IgD-negative memory B cell (primary cell): ENCODE data around the gene IL5. TPM values are rescaled to one million over a fixed set of nuclear protein-coding genes. Genes with fewer than 3 reads are reported as not detected.
"Not testable (repeated sequence)": the region's sequence is repeated elsewhere in the genome, so short reads cannot be mapped to it uniquely, and the experiment has no call there.

Experiments
- H3K27ac Mint-ChIP-seq, 3 donors: one replicate each; pipeline ENCODE4 v1.8.0; 2020 to 2022; ENCODE audit warnings: mild to moderate bottlenecking in 3 of 3, mixed read lengths in 3 of 3, moderate library complexity in 1 of 3
- H3K27me3 Mint-ChIP-seq: one replicate; pipeline ENCODE4 v1.8.0; 2021; ENCODE audit warnings: mixed read lengths
- H3K36me3 Mint-ChIP-seq: one replicate; pipeline ENCODE4 v1.8.0; 2020; ENCODE audit warnings: mild to moderate bottlenecking, mixed read lengths
- H3K4me1 Mint-ChIP-seq, 3 donors: one replicate each; pipeline ENCODE4 v1.8.0; 2020 to 2022; ENCODE audit warnings: mixed read lengths in 3 of 3, mild to moderate bottlenecking in 1 of 3
- H3K4me3 Mint-ChIP-seq, 4 donors: one replicate each; pipeline ENCODE4 v1.8.0; 2020 to 2022; ENCODE audit warnings: mild to moderate bottlenecking in 4 of 4, mixed read lengths in 4 of 4, moderate library complexity in 3 of 4
- H3K9me3 Mint-ChIP-seq, 3 donors: one replicate each; pipeline ENCODE4 v1.8.0; 2020 to 2021; ENCODE audit warnings: mixed read lengths in 3 of 3, mild to moderate bottlenecking in 1 of 3
- polyA plus RNA-seq: library from polyadenylated mRNA; unstranded; fragments of 300-500 nt; fragmentation: Illumina TruSeq; gene quantifications from one replicate; pipeline ENCODE4 v1.2.3, GENCODE V29; 2021

IL5 gene
- polyA plus RNA-seq, 1 donor from 2014 or later, result not detected

DNA sequence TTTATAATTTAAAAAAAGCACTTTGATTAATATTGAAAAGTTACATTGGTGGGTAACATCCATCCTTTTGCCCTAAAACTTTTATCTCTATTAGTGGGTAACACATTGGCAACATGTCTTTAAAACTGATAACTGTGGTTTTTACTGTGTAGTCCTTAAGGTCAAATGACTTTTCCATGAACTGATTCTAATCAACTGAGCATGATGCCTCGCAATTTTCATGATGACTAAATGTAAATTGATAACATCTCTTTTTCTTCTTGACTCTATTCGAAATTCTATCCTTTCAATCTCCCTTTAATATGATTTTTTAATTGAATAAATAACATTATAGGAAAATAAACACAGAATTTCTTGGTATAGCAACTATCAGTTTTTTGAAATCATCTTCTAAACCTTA is 6.3 kb upstream of the IL5 start:
- Mint-ChIP-seq H3K4me3 (no peak overlapping the region), H3K4me1 (peaks cover 2 to 6% (median 4%) of the 10 kb centered on the region in 3 donors), H3K27me3 (no peaks in the 10 kb centered on the region), H3K27ac (no peak overlapping the region), H3K9me3 (no peaks in the 10 kb centered on the region), H3K36me3 (no peaks in the 10 kb centered on the region)

DNA sequence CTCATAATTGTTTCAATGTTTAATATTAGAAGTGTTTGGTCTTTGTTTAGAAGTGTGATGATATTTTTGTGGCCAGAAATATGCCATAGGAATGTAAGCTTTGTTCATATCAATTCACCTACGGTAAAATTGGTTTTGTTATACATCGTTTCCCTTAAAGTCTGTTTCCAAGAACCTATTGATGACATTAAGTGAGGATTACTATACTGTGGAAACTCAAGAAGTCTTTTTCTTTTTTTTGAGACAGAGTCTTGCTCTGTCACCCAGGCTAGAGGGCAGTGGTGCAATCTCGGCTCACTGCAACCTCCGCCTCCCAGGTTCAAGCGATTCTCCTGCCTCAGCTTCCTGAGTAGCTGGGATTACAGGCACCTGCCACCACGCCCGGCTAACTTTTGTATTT is 5.5 kb upstream of the IL5 start:
- H3K36me3 Mint-ChIP-seq, H3K9me3 Mint-ChIP-seq, H3K27me3 Mint-ChIP-seq, H3K27ac Mint-ChIP-seq, H3K4me3 Mint-ChIP-seq, H3K4me1 Mint-ChIP-seq: not testable (repeated sequence)

DNA sequence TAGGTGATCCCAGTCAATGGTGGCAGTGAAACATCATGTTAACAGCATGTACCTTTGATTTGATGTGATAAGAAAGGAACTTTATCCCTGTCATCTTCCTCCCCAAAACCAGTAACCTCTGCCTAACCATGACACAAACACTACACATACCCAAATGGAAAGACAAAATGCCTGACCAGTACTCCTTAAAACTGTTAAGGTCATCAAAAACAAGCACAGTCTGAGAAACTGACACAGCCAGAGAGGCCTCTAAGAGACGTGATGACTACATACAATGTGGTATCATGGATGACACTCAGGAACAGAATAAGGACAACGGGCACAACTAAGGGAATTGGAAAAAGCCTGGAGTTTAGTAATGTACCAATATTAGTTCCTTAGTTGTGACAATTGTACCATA is 3.9 kb upstream of the IL5 start:
- Mint-ChIP-seq H3K9me3 (no peaks in the 10 kb centered on the region), H3K36me3 (no peaks in the 10 kb centered on the region), H3K4me3 (no peak overlapping the region), H3K27ac (no peak overlapping the region), H3K27me3 (no peaks in the 10 kb centered on the region), H3K4me1 (peaks cover 2 to 6% (median 4%) of the 10 kb centered on the region in 3 donors)

DNA sequence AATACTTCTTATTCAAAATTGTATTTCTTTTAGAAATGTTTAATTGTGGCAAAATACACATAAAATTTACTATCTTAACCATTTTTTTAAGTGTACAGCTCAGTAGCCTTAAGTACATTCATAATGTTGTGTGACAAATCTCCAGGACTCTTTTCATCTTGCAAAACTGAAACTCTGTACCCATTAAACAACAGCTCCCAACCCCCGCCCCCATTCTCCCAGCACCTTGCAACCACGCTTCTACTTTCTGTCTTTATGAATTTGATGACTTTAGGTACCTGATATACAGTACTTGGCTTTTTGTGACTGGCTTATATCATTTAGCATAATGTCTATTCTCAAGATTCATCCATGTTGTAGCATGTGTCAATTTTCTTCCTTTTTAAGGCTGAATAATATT is 2.8 kb upstream of the IL5 start:
- H3K4me3 Mint-ChIP-seq, result no peak overlapping the region
- no peaks in the 10 kb centered on the region for H3K9me3 Mint-ChIP-seq
- no peaks in the 10 kb centered on the region for H3K27me3 Mint-ChIP-seq
- no peak overlapping the region for H3K27ac Mint-ChIP-seq
- peaks cover 0 to 5% (median 4%) of the 10 kb centered on the region in 3 donors for H3K4me1 Mint-ChIP-seq
- no peaks in the 10 kb centered on the region for H3K36me3 Mint-ChIP-seq

DNA sequence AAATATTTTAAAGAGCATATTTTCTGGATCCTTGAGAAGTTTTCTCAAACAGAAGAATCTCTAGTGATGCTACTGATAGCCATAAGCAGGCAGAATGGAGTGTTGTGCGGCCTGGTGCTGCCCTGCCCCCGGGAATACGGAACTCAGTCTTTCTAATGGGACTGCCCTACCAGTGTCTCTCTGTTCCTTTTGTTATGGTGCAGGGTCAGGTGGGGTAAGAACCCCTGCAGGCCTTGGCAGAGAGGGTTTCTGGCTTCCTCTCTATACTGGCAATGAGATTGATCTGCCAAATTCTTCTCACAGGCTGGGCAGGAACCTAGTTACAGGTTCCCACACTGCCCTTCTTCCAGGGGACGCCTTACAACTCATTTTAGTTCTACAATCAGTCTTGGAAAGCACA is 2.6 kb downstream of the IL5 start:
- no peaks in the 10 kb centered on the region for H3K9me3 Mint-ChIP-seq
- no peak overlapping the region for H3K4me3 Mint-ChIP-seq
- H3K36me3 Mint-ChIP-seq, result no peaks in the 10 kb centered on the region
- H3K27ac Mint-ChIP-seq, result no peak overlapping the region
- no peaks in the 10 kb centered on the region for H3K27me3 Mint-ChIP-seq
- no peaks in the 10 kb centered on the region for H3K4me1 Mint-ChIP-seq

DNA sequence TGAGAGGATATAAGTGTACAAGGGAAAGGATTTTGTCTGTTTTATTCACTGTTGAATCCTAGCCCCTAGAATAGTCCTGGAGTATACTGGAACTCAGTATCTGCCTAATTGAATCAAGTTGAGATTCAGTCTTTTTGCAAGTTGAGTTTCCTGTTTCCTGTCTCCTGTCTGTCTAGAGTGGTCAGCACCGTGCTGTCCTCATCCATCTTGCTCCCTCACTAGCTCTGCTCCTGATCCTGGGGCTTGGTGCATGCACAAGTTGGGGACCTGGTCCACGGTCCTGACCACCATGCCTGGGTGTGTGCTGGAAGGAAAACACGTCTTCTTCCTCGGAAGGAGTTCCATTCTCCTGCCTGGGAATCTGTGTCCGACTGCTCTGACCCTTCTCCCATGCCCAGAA is 3.2 kb downstream of the IL5 start:
- H3K27ac Mint-ChIP-seq, result no peak overlapping the region
- H3K4me1 Mint-ChIP-seq, result no peaks in the 10 kb centered on the region
- no peak overlapping the region for H3K4me3 Mint-ChIP-seq
- no peaks in the 10 kb centered on the region for H3K27me3 Mint-ChIP-seq
- no peaks in the 10 kb centered on the region for H3K9me3 Mint-ChIP-seq
- no peaks in the 10 kb centered on the region for H3K36me3 Mint-ChIP-seq

DNA sequence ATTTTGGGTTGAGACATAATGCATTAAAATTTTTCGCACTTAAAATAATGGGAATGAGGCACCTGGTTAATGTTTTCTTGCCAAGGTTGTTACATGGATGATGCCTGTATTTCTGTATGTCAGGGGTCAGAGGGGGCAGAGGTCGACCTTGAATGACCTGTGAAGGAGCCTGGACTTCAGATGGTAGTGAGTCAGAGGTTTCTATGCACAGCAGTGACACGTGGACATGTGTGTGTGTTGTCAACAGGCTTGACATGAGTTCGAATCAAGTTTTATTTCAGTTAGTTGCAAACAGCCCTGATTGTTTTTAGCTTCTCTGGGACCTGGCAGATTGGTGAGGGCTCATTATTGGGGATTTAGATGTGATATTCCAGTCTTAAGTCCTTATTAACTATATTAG is 3.6 kb downstream of the IL5 start:
- Mint-ChIP-seq H3K27me3 (no peaks in the 10 kb centered on the region), H3K4me1 (no peaks in the 10 kb centered on the region), H3K4me3 (no peak overlapping the region), H3K9me3 (no peaks in the 10 kb centered on the region), H3K36me3 (no peaks in the 10 kb centered on the region), H3K27ac (no peak overlapping the region)

DNA sequence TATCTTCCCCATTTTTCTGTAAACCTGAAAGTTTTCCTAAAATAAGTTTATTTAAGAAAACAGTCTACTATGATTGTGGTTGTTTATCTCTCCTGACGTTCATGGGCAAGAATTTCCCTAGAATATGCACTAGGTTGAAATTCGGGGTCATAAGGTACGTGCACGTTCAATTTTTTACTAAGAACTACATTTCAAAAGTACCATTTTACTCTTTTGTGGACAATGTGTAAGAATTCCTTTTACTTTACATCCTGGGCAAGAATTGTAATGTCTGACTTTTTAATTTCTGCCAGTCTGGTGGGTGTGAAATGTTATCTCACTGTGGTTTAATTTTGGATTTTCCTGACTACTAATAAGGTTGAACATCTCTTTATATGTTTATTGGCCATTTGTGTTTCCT is 12.4 kb downstream of the IL5 start:
- no peaks in the 10 kb centered on the region for H3K9me3 Mint-ChIP-seq

DNA sequence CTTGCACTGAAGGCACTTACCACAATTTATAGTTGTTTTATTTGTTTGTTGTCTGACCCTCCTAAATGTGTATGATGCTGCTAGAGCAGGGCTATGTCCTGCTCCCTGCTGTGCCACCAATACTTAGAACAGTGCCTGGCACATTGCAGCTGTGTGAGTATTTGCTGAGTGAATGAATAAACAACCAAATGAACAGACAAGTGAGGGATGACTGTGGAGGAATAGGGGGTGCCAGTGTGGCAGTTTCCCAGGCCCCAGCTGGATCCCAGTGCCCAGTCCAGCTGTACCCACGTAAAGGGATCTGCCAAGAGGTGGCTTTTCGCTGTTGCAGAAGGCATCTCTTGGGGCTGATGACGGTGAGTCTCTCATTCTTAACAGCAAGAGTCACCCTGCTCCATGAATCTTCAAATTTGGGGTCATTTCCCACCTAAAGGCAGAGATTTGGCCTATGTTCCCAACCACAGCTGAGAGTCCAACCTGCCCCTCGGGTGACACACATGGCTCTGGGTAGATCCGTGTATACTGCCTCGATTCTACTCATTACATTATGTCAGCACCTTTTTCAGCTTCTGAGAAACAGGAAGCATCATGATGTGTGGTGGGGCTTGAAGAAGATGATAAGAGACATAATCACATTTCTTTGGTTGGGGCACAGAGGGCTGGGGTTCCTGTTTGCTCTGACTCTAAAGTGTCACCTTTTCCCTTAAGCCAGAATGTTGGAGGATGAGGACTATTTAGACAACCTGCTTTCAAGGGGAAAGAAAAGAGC is 14.3 kb downstream of the IL5 start:
- no peaks in the 10 kb centered on the region for H3K36me3 Mint-ChIP-seq
- H3K4me1 Mint-ChIP-seq, result peaks cover 20 to 44% (median 34%) of the 10 kb centered on the region in 3 donors
- H3K4me3 Mint-ChIP-seq, result peak overlapping the region in 1 of 4 donors; percentile 38
- no peak overlapping the region for H3K27ac Mint-ChIP-seq
- H3K9me3 Mint-ChIP-seq, result no peaks in the 10 kb centered on the region
- H3K27me3 Mint-ChIP-seq, result peaks cover 3% of the 10 kb centered on the region

More for the DNA sequence above, 12.4 kb downstream of the IL5 start:
- no peaks in the 10 kb centered on the region for H3K36me3 Mint-ChIP-seq
- H3K27me3 Mint-ChIP-seq, result peaks cover 6% of the 10 kb centered on the region
- H3K27ac Mint-ChIP-seq, result no peak overlapping the region
- H3K4me1 Mint-ChIP-seq, result peaks cover 8 to 25% (median 22%) of the 10 kb centered on the region in 3 donors
- no peak overlapping the region for H3K4me3 Mint-ChIP-seq

DNA sequence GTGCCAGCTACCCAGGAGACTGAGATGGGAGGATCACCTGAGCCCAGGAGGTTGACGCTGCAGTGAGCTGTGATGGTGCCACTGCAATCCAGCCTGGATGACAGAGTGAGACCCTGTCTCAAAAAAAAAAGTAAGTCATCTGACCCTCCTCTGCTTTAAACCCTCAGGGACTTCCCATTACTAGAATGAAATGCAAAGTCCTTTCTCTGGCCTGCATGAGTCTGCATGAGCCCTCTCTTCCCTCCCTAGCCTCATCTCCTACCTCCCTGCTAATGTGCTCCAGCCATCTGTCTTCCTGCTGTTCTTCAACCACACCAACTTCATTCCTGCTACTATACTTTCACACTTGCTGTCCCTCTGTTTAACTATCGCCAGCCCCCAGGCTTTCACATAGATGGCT is 15.3 kb downstream of the IL5 start:
- Mint-ChIP-seq H3K9me3 (no peaks in the 10 kb centered on the region), H3K4me1 (peaks cover 20 to 46% (median 34%) of the 10 kb centered on the region in 3 donors), H3K36me3 (no peaks in the 10 kb centered on the region), H3K27ac (no peak overlapping the region), H3K4me3 (no peak overlapping the region), H3K27me3 (peaks cover 3% of the 10 kb centered on the region)

DNA sequence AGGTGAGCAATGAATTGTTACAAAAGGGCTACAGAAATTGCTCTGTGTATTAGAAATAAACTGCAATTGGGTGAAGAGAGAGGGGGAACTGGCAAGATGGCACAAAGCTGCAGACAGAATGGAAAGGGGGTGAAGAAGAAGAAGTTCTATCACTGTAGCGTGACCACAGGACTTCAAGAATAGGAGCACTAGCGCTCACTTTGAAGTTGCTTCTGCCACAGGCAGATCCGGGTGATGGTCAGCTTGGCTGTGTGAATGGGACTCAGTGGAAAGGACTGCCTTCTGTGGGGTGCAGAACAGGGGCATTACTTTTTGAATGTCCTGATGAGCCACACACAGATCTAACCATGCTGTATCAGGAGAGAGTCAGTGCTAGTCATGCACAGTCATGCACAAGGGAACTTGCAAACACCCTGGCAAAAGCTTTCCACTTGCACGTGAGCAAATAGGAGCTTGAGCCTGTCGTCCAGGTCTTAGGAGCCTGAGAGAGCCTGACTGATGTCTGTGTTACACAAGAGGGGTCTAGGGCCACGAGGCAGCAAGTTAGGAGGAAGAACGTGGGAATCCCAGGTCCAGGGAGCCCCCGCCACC is 16.3 kb downstream of the IL5 start:
- H3K4me1 Mint-ChIP-seq, result peaks cover 20 to 46% (median 34%) of the 10 kb centered on the region in 3 donors
- H3K27me3 Mint-ChIP-seq, result no peaks in the 10 kb centered on the region
- peak overlapping the region in 2 of 4 donors; percentile 12 to 28 for H3K4me3 Mint-ChIP-seq
- no peaks in the 10 kb centered on the region for H3K36me3 Mint-ChIP-seq
- no peaks in the 10 kb centered on the region for H3K9me3 Mint-ChIP-seq
- H3K27ac Mint-ChIP-seq, result no peak overlapping the region

DNA sequence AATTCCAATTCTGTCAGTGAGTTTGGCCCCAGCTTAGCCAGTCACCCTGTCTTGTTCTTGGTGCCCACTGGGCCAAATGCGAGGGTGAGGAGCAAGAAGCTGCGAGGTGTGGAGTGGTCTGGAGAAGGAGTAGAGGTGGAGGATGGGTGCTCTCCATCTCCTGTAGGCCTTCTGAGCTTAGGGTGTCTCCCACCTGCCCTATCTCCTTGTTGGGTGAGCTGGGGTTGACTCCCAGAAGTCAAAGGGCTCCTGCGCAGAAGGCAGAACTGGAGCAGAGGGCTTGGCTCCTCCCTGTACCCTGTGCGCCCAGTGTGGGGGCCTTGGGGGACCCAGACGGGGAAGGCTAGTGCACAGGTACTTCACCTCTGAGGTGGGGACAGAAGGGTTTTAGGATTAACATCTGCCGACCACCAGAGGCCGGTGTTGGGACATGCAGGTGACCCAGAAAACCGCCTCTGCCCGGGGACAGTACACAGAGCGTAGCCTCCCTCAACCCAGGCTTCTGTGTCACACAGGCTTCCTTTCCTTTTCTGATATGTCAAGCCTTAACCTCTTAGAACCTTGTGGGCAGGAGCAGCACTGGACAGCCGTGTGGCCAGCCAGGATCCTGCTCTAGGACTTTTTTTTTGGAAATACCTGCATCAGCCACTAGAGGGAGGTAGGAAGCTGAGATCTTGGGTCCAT is 16.9 kb downstream of the IL5 start:
- peak overlapping the region in 2 of 4 donors; percentile 66 to 84 for H3K4me3 Mint-ChIP-seq
- peaks cover 20 to 46% (median 34%) of the 10 kb centered on the region in 3 donors for H3K4me1 Mint-ChIP-seq
- H3K27me3 Mint-ChIP-seq, result no peaks in the 10 kb centered on the region

DNA sequence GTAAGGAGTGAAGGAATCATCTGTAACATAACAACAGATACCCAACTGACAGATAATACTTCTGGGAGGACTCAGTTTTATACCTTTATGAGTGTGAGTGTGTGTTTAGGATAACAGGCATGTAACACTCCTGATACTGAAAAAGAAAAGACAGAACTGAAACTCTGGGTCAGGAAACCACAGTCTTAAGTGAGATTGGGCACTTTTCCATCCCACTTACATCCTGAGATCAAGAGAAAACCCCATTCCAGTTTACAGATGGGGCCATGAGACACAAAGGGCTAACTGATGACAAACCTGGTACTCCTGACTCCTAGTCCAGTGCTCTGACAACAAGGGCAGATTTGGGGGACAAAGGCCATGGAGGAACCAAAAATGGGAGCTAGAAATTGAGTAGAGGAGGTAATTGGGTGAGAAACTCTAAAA is 18.0 kb downstream of the IL5 start:
- Mint-ChIP-seq H3K4me1 (peaks cover 25 to 50% (median 37%) of the 10 kb centered on the region in 3 donors), H3K36me3 (no peaks in the 10 kb centered on the region), H3K4me3 (peak overlapping the region in 3 of 4 donors; percentile 0 to 76 (median 67)), H3K27me3 (no peaks in the 10 kb centered on the region), H3K27ac (peak overlapping the region in 2 of 3 donors; percentile 0 to 78), H3K9me3 (peaks cover 0 to 4% (median 0%) of the 10 kb centered on the region in 3 donors)

More for the DNA sequence above, 16.9 kb downstream of the IL5 start:
- H3K27ac Mint-ChIP-seq, result no peak overlapping the region
- H3K36me3 Mint-ChIP-seq, result no peaks in the 10 kb centered on the region
- H3K9me3 Mint-ChIP-seq, result no peaks in the 10 kb centered on the region

DNA sequence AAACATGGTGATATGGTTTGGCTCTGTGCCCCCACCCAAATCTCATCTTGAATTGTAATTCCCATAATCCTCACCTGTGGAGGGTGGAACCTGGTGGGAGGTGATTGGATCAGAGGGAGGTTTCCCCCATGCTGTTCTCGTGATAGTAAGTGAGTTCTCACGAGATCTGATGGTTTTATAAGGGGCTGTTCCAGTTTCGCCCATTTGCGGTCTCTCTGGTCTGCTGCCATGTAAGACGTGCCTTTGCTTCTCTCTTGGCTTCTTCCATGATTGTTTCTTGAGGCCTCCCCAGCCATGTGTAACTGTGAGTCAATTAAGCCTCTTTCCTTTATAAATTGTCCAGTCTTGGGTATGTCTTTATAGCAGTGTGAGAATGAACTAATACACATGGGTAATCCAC is 18.4 kb downstream of the IL5 start:
- peaks cover 27 to 50% (median 37%) of the 10 kb centered on the region in 3 donors for H3K4me1 Mint-ChIP-seq

DNA sequence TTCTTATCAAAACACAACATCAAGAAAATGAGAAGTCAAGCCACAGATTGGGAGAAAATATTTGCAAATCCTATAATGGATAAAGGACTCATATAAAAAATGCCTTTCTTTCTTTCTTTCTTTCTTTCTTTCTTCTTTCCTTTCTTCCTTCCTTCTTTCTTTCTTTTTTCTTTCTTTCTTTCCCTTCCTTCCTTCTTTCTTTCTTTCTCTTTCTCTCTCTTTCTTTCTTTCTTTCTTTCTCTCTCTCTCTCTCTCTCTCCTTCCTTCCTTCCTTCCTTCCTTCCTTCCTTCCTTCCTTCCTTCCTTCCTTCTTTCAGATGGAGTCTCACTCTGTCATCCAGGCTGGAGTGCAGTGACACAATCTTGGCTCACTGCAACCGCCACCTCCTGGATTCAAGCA is 21.3 kb downstream of the IL5 start:
- H3K9me3 Mint-ChIP-seq, H3K27ac Mint-ChIP-seq, H3K27me3 Mint-ChIP-seq, H3K36me3 Mint-ChIP-seq, H3K4me3 Mint-ChIP-seq: not testable (repeated sequence)
- peaks cover 23 to 35% (median 23%) of the 10 kb centered on the region in 3 donors for H3K4me1 Mint-ChIP-seq

More for the DNA sequence above, 18.4 kb downstream of the IL5 start:
- Mint-ChIP-seq H3K27ac (peak overlapping the region in 1 of 3 donors; percentile 0), H3K4me3 (peak overlapping the region in 2 of 4 donors; percentile 0 to 76)
- H3K9me3 Mint-ChIP-seq, H3K27me3 Mint-ChIP-seq, H3K36me3 Mint-ChIP-seq: not testable (repeated sequence)
